Mammary microvascular endothelial cell (primary cell): ENCODE results near the gene MFRP. TPM values are rescaled to one million over a fixed set of nuclear protein-coding genes. Genes with fewer than 3 reads are reported as not detected.

Source experiments
- total RNA-seq: library from RNA; depleted of rRNA; stranded (reverse); fragments of >200 nt; gene quantifications from 2 replicates; pipeline ENCODE4 v1.2.3, GENCODE V29; 2015

Gene MFRP
- total RNA-seq = 0.07 TPM in 1 of 2 replicates, not detected in the other

GRCh38 chr11:119346605-119347004 lies at the start of gene MFRP:
TSS of gene MFRP (minus strand) at chr11:119346705. CDS start at chr11:119346513, 192 bp downstream.

DNA sequence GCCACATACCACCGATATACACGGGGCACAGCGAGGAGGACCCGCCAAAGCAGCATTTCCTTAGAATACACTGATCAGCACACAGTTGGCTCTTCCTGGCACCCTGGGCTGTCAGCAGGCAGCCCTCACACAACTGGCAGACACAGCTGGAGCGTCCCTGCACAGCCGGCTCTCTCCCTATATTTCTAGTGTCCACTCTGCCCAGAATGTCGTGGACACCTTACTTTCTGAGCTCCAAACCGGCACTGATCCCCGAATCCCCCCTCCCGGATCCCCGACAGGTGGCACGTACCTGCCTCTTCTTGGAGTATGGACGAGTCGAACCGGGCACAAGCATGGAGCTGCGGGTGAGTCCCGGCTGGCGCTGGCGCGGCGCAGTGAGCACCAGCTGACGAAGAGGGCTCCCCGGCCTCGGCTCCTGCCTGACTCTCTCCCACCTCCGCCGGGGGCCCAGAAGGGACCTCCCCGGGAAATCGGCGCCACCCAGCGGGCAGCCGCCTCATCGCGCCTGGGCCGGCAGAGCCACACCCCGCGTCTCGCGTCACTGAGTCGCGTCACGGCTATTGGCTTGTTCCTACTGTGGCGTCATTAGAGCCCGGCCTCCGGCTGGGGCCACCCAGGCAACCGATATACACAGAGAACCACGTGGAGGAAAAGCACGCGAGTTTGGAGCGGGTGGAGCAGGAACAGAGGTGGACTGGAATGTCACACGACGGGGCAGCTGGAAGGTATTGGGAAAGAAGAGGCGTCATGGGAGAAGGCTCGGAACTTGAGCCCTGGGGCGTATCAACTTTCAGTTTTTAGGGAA lies 34.9 kb upstream of the MFRP start, which contains the start of gene USP2:
Gene USP2 (minus strand): TSS at position 510 of the 808 bp plus-strand sequence. CDS start 8,210 bp downstream, outside the sequence.

GRCh38 chr11:119340335-119341221 lies 5.9 kb downstream of the MFRP start, which contains the start of gene C1QTNF5:
TSS of gene C1QTNF5 (minus strand) at chr11:119340883. CDS start at chr11:119340397, 486 bp downstream.

DNA sequence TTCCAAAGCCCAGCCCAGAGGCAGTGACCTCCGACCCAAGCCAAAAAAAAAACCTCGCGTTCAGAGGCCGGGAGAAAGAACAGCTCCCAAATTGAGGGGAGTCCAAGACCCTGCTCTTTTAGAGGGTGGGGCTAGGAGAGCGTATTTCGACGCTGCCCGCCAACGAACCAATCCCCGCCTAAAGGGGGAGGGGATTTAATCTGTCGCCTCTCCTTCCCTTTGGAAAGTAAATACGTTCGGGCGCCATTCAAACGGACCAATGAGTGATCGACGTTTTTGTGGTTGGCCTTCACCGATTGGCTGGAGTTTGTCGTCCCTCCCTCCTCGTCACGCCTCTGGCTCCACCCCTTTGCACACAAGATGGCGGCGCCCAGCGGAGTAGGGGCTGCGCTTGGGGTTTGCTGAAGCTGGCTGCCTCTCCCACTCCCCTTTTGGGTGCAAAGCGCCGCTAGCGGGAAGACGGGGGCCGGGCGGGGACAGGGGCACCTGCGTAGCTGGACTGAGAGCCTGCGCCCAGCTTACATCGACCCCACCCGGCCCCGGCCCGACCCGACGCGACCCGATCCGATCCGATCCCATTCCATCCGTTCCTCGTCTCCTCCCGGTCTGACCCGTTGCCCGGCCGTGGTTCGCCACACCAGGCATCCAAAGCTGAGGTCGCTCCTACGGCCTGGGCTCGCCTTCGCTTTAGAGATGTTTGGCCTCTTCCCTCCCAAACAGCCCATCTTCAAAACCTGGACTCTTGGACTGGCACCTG lies 12.2 kb downstream of the MFRP start, which contains the start of gene RNF26:
Gene RNF26 (plus strand): TSS at position 354 of the 757 bp plus-strand sequence. CDS start 596 bp downstream, outside the sequence.

DNA sequence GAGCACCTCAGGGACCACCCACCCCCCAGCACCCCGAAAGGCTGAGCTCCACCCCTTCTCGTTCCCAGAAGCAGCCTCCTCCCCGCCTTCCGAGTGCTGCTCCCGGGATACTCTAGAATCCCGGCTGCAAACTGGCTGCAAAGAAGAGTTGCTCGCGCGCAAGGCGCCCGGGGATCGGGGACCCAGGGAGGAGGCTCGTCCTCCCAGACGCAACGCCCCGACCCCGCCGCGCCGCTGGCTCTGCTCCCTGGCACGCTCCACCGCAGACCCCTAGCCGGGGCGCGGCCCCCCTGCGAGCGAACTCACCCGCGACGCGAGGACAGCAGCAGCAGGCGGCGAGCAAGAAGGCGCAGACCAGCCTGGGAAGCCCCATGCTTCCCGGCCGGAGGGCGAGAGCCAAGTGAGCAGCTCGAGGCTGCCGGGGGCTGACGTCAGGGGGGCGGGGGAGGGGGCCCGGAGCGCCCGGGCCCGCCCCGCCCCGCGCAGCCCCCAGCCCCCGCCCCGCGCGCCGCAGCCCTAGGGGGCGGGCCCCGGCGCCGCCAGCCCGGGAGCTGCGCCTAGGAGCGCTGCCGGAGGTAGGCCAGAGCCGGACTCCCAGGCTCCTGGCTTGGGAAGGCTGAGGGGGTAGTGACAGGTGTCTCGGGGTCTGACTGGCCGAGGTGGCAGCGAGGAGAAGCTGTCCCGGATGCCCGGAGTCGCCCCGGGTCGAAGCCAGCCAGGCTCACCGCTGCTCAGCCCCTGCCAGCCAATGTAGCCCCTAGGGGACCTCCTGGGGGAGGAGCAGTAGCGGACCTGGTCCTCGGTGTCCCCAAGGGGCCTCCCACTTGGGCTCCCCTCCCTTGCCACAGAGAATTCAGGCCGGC lies 29.5 kb downstream of the MFRP start, which contains the start of gene MCAM:
Gene MCAM (minus strand): TSS at position 402 of the 863 bp plus-strand sequence. CDS start 29 bp downstream, at position 373.

Other genes with a start within 250 kb of the MFRP start
- 31.6 and 44.5 TPM in 2 replicates for gene DPAGT1, start 244.9 kb downstream of the MFRP start, total RNA-seq
- gene C2CD2L, start 239.4 kb downstream of the MFRP start, total RNA-seq = 7.3 and 10.4 TPM in 2 replicates
- 8.2 and 15.8 TPM in 2 replicates for gene HINFP, start 225.1 kb downstream of the MFRP start, total RNA-seq
- gene ABCG4, start 197.7 kb downstream of the MFRP start, total RNA-seq = 0.10 TPM in 1 of 2 replicates, not detected in the other
- gene NLRX1, start 178.0 kb downstream of the MFRP start, total RNA-seq = 11.9 and 15.1 TPM in 2 replicates
- not detected in 2 replicates for gene NHERF4, start 161.2 kb downstream of the MFRP start, total RNA-seq
- 17.1 and 20.5 TPM in 2 replicates for gene CBL, start 140.4 kb downstream of the MFRP start, total RNA-seq
- 6,515 and 6,907 TPM in 2 replicates for gene MCAM, start 29.6 kb downstream of the MFRP start, total RNA-seq
- 16.2 and 18.1 TPM in 2 replicates for gene RNF26, start 12.2 kb downstream of the MFRP start, total RNA-seq
- gene C1QTNF5, start 5.8 kb downstream of the MFRP start, total RNA-seq = 82.2 and 90.1 TPM in 2 replicates
- gene USP2, start 35.0 kb upstream of the MFRP start, total RNA-seq = not detected in 2 replicates
- gene THY1, start 76.5 kb upstream of the MFRP start, total RNA-seq = under 0.01 and 0.98 TPM in 2 replicates